Choroid plexus epithelial cell (primary cell): Measurements from ENCODE around the gene PLIN1.

Source experiments
- DNase-seq: peaks from one replicate; pipeline ENCODE4 v3.0.0-alpha.2; 2010; ENCODE audit warnings: low read depth
- H3K4me3 ChIP-seq: 2 replicates; pipeline ENCODE4 v1.5.1; 2011; ENCODE audit warnings: low read depth, mild to moderate bottlenecking, control low read depth, low read length, moderate library complexity
- TF ChIP-seq, protein P1 (sequence below): conservative IDR thresholded peaks from 2 replicates; pipeline ENCODE4 v1.5.1; 2011; ENCODE audit warnings: low read depth, mild to moderate bottlenecking, control low read depth, inconsistent platforms, low read length, moderate library complexity

Gene PLIN1

DNA sequence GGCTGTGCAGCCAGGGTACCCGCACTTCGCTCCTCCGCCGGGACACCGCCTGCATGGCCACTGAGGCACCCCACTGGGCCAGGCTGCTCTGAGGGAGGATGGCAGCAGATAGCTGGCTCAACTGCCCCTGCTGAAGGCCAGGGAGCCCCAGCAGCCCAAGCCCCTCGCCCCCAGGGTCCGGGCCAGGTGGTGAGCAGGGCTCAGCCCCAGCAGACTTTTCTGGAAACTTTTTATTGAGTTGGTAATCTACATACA lies 11.5 kb downstream of the PLIN1 start:
- H3K4me3 ChIP-seq = no peak overlapping the region
- no peak for DNase-seq
- TF ChIP-seq, protein P1, sequence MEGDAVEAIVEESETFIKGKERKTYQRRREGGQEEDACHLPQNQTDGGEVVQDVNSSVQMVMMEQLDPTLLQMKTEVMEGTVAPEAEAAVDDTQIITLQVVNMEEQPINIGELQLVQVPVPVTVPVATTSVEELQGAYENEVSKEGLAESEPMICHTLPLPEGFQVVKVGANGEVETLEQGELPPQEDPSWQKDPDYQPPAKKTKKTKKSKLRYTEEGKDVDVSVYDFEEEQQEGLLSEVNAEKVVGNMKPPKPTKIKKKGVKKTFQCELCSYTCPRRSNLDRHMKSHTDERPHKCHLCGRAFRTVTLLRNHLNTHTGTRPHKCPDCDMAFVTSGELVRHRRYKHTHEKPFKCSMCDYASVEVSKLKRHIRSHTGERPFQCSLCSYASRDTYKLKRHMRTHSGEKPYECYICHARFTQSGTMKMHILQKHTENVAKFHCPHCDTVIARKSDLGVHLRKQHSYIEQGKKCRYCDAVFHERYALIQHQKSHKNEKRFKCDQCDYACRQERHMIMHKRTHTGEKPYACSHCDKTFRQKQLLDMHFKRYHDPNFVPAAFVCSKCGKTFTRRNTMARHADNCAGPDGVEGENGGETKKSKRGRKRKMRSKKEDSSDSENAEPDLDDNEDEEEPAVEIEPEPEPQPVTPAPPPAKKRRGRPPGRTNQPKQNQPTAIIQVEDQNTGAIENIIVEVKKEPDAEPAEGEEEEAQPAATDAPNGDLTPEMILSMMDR = no peak

- DNase-seq = no peak
- no peak overlapping the region for H3K4me3 ChIP-seq
- TF ChIP-seq, protein P1 = no peak
Observed at GRCh38 chr15:89666858-89667705, 12.1 kb downstream of the PLIN1 start.

GRCh38 chr15:89666184-89666857 lies 12.8 kb downstream of the PLIN1 start:
- DNase-seq = no peak
- H3K4me3 ChIP-seq = peak overlapping the region; percentile 59
- TF ChIP-seq, protein P1 = no peak

GRCh38 chr15:89665449-89666181 lies 13.6 kb downstream of the PLIN1 start:
- peak; percentile 52 for DNase-seq
- peak overlapping the region; percentile 59 for H3K4me3 ChIP-seq
- TF ChIP-seq, protein P1 = no peak

DNA sequence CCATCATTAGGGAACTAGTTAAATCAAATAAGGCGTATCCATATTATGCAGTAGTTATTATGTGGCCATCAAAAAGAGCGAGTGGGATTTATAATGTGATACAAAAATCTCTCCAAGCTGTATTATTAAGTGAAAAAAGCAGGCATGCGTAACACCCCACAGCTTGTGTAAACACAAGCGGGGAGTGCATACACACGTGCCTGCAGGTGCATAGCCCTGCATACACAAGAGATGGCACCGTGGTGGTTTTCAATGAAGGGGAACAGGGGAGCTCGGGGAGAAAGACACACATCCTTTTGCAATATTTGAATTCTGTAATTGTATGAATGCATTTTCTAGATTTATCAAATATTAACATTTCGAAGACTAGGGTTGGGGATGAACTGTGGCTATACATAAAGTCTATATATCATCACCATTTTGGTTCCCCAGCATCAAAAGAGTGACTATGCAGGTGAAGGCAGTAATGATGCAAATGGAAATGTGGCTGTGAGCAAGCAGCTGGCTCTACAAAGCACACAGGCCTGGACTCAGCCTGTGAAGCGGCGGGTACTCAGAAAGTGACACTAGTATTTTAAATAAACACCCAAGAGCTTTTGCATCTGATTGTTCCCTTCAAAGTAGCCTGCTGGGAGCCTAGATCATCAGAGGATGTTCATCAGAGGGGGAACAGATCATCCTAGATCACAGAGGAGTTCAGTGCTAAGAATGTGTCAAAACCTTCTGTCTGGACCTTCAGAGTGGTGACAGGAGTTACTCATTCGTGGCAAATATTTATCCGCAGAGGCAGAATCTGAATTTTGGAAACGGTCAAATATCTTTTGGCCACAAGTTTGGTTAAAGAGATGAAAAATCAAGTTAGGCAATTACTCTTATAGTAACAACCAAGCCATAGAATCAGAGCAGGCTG lies 14.5 kb downstream of the PLIN1 start:
- TF ChIP-seq, protein P1 = no peak
- DNase-seq = no peak
- no peak overlapping the region for H3K4me3 ChIP-seq

DNA sequence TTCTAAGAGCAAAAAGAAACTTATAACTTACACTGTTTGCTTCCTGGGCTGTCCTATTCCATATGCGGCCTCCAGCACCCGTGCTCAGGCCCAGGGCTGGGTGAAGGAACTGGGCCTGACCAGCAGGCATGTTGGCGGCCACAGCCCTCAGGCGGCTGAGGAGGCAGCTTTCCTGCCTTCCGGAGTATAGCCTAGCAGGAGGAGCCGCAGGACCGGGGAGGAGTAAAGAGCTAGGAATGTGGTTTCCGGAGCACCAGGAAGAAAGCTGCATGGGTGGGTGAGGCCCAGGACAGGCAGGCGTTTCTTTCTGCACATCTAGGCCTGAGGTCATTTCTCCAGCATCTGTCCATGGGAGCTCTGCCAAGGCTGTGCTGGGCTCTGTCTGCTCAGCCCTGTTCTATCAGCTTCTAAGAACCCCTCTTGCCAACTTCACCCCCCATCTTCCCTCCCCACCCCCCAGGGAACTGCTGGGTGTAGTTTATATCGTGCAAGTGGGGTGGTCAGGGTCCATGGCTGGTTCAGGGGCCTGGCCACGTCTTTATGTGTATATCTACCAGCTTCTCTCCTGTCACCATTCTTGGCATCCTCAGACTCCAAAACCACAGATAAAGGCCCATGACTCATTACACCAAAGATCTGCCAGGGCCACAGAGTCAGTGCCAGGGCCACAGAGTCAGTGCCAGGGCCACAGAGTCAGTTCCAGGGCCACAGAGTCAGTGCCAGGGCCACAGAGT lies 16.1 kb downstream of the PLIN1 start:
- TF ChIP-seq, protein P1 = no peak
- peak overlapping the region; percentile 33 for H3K4me3 ChIP-seq
- peak; percentile 94 for DNase-seq
